Transverse colon (tissue), 4 donors: ENCODE measurements around the gene NUP50. TPM values are rescaled to one million over a fixed set of nuclear protein-coding genes. Genes with fewer than 3 reads are reported as not detected.

Source experiments
- DNase-seq: peaks from one replicate; pipeline ENCODE4 v3.0.0-alpha.2; 2019
- H3K27ac ChIP-seq, 4 donors: fragments of 200-600 bp; sonication (generic); 2 replicates each; pipeline ENCODE4 v1.5.1; 2016 to 2018; ENCODE audit warnings: inconsistent platforms in 4 of 4
- H3K27me3 ChIP-seq: fragments of 200-600 bp; sonication (generic); 2 replicates; pipeline ENCODE4 v1.5.1; 2017; ENCODE audit warnings: inconsistent platforms
- H3K36me3 ChIP-seq, 4 donors: fragments of 200-600 bp; sonication (generic); 2 replicates each; pipeline ENCODE4 v1.5.1; 2017 to 2019; ENCODE audit warnings: inconsistent platforms in 4 of 4
- H3K4me1 ChIP-seq, 4 donors: fragments of 200-600 bp; sonication (generic); 2 replicates each; pipeline ENCODE4 v1.5.1; 2017 to 2020; ENCODE audit warnings: inconsistent platforms in 4 of 4
- H3K4me3 ChIP-seq, 4 donors: fragments of 200-600 bp; sonication (generic); 1 replicate in 1 of 4; 2 replicates in 3 of 4; pipeline versions ENCODE4 v1.5.1 to v1.6.1; 2017 to 2019; ENCODE audit warnings: inconsistent platforms in 4 of 4
- H3K9me3 ChIP-seq, 2 donors: fragments of 200-600 bp; sonication (generic); 2 replicates each; pipeline ENCODE4 v1.5.1; 2017 to 2019; ENCODE audit warnings: inconsistent platforms in 2 of 2
- EP300 ChIP-seq: sonication (generic); formaldehyde crosslinking; IDR thresholded peaks from one replicate; pipeline ENCODE4 v1.6.1; 2017; ENCODE audit warnings: antibody characterized with exemption, low read depth
- POLR2A ChIP-seq: fragments of 450-650 bp; IDR thresholded peaks from one replicate; pipeline ENCODE4 v1.6.1; 2016; ENCODE audit warnings: antibody characterized with exemption, mild to moderate bottlenecking, moderate library complexity
- POLR2AphosphoS5 ChIP-seq, 3 donors: sonication (generic); formaldehyde crosslinking; IDR thresholded peaks; one replicate each; pipeline ENCODE4 v1.6.1; 2016; ENCODE audit warnings: antibody characterized with exemption in 3 of 3
- WGBS, 2 donors: methylation state at CpG; one replicate each; pipeline ENCODE4 v1.1.5; 2018; ENCODE audit warnings: low coverage in 1 of 2; 5-methylcytosine and 5-hydroxymethylcytosine counted together
- in situ Hi-C, 4 donors: fragments of 200-750 bp; cut with MboI; loops; one replicate each; pipeline versions ENCODE4 v1.15.0 to v1.15.1; 2017; ENCODE audit warnings: low sequenced_read_pairs in 3 of 4, low pct_ligation_motif_present in 1 of 4, low pct_unique_long_range_greater_than_20kb in 1 of 4
- intact Hi-C: fragments of 100-400 bp; cut with DNase I; formaldehyde crosslinking; loops from one replicate; pipeline ENCODE4 v1.15.1; 2023; ENCODE audit warnings: low total_unique reads
- total RNA-seq, 4 donors: library from RNA; depleted of rRNA; stranded (reverse); fragments of >200 nt; gene quantifications; one replicate each; pipeline ENCODE4 v1.1.0, GENCODE V29; 2016
- TF ChIP-seq, protein P1 (sequence below), 5 experiments: fragments of 200-600 bp in 3 of 5; fragments of 450-650 bp in 2 of 5; sonication (generic) in 3 of 5; IDR thresholded peaks; 1 replicate in 2 of 5; 2 replicates in 3 of 5; pipeline ENCODE4 v1.5.1; 2016 to 2017; ENCODE audit warnings: antibody characterized with exemption in 5 of 5, inconsistent platforms in 3 of 5, mild to moderate bottlenecking in 2 of 5, moderate library complexity in 1 of 5

The NUP50 gene
- total RNA-seq, 4 donors from 2014 or later, result 47.0 to 152 (median 73.5) TPM

DNA sequence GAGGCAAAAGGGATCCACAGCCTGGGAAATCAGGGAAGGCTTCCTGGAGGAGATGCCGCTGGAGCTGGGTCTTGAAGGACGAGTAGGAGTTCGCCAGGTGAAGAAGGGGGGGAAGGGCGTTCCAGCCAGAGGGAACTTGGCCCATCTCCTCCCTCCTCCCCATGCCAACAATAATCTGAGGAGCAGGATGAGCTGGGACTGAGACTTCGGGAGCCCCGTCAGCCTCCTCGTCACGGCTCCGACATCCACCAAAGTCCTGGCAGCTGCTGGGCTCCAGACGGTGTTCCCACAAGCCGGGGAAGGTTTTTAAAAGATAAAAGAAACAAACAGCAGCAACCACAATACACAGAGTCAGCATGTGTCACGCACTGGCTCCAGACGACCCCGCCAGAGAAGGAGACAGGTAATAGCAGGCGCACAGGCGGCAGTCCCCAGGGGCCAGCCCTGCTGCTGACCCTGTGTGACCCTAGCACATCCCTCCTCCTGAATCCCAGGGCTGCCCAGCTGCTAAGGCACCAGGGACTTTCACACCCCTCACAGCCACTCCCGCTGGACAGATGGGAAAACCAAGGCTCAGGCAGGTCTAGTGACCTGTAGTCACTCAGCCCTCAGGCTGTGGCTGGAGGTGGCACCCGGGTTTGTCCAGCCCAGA, 37.3 kb downstream of the NUP50 start:
- TF ChIP-seq, protein P1, sequence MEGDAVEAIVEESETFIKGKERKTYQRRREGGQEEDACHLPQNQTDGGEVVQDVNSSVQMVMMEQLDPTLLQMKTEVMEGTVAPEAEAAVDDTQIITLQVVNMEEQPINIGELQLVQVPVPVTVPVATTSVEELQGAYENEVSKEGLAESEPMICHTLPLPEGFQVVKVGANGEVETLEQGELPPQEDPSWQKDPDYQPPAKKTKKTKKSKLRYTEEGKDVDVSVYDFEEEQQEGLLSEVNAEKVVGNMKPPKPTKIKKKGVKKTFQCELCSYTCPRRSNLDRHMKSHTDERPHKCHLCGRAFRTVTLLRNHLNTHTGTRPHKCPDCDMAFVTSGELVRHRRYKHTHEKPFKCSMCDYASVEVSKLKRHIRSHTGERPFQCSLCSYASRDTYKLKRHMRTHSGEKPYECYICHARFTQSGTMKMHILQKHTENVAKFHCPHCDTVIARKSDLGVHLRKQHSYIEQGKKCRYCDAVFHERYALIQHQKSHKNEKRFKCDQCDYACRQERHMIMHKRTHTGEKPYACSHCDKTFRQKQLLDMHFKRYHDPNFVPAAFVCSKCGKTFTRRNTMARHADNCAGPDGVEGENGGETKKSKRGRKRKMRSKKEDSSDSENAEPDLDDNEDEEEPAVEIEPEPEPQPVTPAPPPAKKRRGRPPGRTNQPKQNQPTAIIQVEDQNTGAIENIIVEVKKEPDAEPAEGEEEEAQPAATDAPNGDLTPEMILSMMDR (IDR thresholded peaks at IDR 0.05), result no peak
- TF ChIP-seq POLR2A (no peak), POLR2AphosphoS5 (IDR thresholded peaks at IDR 0.05) (no peak), EP300 (no peak)
- H3K36me3 ChIP-seq, result no peaks in the 10 kb centered on the region
- H3K27me3 ChIP-seq, result no peaks in the 10 kb centered on the region
- no peak for DNase-seq
- peaks cover 0 to 15% (median 10%) of the 10 kb centered on the region in 4 donors for H3K4me1 ChIP-seq
- 81% methylated on average over 18 of the region's 18 CpGs; no CpG with 5 or more reads in 1 of the 2 donors for WGBS, 2 donors
- peak overlapping the region; percentile 1 to 59 (median 47) for H3K27ac ChIP-seq
- in situ Hi-C loops (no loop called here), intact Hi-C loops (no loop called here)
- no peak overlapping the region for H3K4me3 ChIP-seq
- H3K9me3 ChIP-seq, result no peaks in the 10 kb centered on the region

DNA sequence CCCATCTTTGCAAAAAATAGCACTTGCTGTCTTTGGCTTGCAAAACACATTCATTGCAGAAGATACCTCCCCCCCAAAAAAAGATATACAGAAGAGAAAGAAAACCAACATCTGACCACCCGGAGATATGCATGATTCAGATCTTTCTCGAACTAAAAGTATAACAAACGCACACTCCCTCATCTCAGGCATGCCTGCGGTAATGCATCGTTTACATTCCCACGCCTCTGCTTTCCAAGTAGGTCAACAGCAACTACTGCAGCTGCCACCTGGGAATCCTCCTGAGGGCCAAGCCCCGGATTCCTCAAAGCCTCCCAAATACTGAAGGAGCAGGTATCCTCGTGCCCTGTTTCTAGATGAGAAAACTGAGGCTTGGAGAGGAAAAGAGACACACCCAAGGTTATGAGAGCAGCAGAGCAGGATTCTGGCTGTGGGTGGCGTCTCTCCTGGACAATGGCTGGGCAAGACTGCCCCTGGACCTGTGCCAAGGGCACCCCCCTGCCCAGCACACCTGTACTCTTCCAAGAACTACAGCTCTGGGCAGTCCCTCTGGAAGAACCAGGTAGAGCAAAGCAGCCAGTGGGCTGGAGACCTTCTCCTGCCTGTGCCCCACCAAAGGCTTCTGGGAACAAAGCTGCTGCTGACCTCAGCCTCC, 38.1 kb downstream of the NUP50 start:
- intact Hi-C loops (no loop called here), in situ Hi-C loops (no loop called here)
- H3K27me3 ChIP-seq, result no peaks in the 10 kb centered on the region
- no peaks in the 10 kb centered on the region for H3K36me3 ChIP-seq
- H3K4me3 ChIP-seq, result no peak overlapping the region
- H3K4me1 ChIP-seq, result peaks cover 0 to 15% (median 10%) of the 10 kb centered on the region in 4 donors
- no peaks in the 10 kb centered on the region for H3K9me3 ChIP-seq
- TF ChIP-seq POLR2A (no peak), EP300 (no peak), POLR2AphosphoS5 (IDR thresholded peaks at IDR 0.05) (peak in 1 of 3 donors; percentile 37)
- TF ChIP-seq, protein P1 (IDR thresholded peaks at IDR 0.05), result no peak
- 34 to 43% methylated on average over 6 to 9 of the region's 9 CpGs for WGBS, 2 donors
- H3K27ac ChIP-seq, result peak overlapping the region in 3 of 4 donors; percentile 14 to 59 (median 57)
- DNase-seq, result no peak

DNA sequence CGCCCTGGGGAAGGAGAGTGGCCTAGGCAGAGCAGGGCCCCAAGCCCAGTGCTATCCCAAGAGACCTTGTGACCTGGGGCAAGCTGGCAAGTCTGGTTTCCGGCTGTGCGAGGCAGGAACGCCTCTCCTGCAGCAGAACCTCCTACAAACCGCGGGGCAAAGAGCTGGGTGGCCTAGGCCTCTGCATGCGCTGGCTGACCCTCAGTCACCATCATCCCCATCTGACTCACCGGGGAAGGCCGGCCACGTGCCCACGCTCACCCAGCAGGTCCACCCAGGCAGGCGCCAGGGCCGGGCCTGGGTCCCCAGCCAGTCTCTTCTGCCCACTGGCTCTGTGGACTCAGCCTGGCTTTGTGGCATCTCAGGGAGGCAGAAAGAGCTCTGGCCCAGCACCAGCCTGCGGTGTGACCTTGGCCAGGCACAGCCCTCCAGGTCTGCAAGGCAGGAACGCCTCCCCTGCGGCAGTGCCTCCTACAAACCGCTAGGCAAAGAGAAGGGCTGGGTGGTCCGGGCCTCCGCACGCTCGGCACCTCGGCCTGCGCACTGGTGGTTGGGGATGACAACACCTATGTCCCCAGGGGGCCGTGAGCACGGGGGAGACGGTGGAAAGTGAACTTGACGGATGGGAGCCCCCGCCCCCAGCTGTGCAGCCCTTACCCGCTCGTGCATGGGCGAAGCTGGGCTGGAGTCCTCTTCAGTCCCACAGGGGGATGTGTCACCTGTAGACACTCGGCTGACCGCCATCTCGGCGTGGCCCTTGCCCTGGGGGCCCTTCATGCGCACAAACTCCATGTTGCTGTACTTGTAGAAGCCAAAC, 38.8 kb downstream of the NUP50 start:
- intact Hi-C loops, result no loop called here
- TF ChIP-seq POLR2AphosphoS5 (IDR thresholded peaks at IDR 0.05), result no peak
- TF ChIP-seq, protein P1 (IDR thresholded peaks at IDR 0.05), result no peak
- TF ChIP-seq EP300, result no peak
- TF ChIP-seq POLR2A, result no peak
- WGBS, 2 donors, result 86% methylated on average over 31 of the region's 36 CpGs; no CpG with 5 or more reads in 1 of the 2 donors
- H3K4me3 ChIP-seq, result no peak overlapping the region
- no peaks in the 10 kb centered on the region for H3K9me3 ChIP-seq
- in situ Hi-C loops, result no loop called here
- DNase-seq, result no peak
- H3K4me1 ChIP-seq, result peaks cover 0 to 15% (median 10%) of the 10 kb centered on the region in 4 donors
- no peaks in the 10 kb centered on the region for H3K36me3 ChIP-seq
- H3K27ac ChIP-seq, result peak overlapping the region in 2 of 4 donors; percentile 57 to 59
- H3K27me3 ChIP-seq, result no peaks in the 10 kb centered on the region
